ENCODE results near the gene BRD1.

Gene BRD1

GRCh38 chr22:49827853-49828598, at the start of gene BRD1:
TSS of gene BRD1 (minus strand) at chr22:49827873. CDS start at chr22:49824317, 3,556 bp downstream.
- peak; percentile 38 for DNase-seq (ENCODE audit: low read depth)

GRCh38 chr22:49873228-49873940, 45.7 kb upstream of the BRD1 start:
- DNase-seq (ENCODE audit: low read depth): no peak

- DNase-seq (ENCODE audit: low read depth): no peak
These were observed 44.7 kb upstream of the BRD1 start for GRCh38 chr22:49872347-49872746.

DNA sequence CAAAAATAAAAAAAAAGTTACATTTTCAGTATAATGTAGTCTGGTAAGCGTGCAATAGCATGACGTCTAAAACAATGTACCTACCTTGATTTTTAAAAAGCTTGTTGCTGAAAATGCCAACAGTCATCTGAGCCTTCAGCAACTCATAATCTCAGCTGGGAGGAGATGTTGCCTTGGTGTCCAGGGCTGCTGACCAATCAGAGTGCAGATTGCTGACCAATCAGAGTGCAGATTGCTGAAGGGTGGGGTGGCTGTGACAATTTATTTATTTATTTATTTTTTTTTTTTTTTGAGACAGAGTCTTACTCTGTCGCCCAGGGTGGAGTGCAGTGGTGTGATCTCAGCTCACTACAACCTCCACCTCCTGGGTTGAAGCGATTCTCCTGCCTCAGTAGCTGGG, 43.8 kb upstream of the BRD1 start:
- no peak for DNase-seq (ENCODE audit: low read depth)

DNA sequence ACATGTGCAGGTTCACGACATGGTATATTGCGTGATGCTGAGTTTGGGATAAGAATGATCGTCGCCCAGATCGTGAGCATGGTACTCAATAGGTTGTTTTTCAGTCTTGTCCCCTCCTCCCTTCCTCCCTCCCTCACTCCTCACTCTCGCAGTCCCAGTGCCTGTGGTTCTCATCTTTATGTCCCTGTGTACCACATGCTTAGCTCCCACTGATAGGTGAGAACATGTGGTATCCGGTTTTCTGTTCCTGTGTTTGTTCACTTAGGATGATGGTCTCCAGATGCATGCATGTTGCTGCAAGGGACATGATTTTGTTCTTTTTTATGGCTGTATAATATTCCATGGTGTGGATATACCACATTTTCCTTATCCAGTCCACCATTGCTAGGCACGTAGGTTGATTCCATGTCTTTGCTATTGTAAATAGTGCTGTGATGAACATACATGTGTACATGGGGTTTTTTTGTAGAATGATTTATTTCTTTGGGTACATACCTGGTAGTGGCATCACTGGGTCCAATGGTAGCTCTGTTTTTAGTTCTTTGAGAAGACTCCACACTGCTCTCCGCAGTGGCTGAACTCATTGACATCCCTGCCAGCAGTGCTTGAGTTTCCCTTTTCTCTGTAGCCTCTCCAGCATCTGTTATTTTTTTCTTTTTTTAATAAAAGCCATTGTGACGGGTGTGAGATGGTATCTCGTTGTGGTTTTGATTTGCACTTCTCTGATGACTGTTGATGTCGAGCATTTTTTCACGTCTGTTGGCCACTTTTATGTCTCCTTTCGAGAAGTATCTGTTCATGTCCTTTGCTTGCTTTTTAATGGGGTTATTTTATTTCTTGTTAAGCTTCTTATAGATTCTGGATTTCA, 42.4 kb upstream of the BRD1 start:
- DNase-seq (ENCODE audit: low read depth): no peak

GRCh38 chr22:49869086-49869830, 41.6 kb upstream of the BRD1 start:
- DNase-seq (ENCODE audit: low read depth): no peak

GRCh38 chr22:49867303-49868265, 39.9 kb upstream of the BRD1 start:
- no peak for DNase-seq (ENCODE audit: low read depth)

GRCh38 chr22:49866646-49867045, 39.0 kb upstream of the BRD1 start:
- no peak for DNase-seq (ENCODE audit: low read depth)

- no peak for DNase-seq (ENCODE audit: low read depth)
These were observed 38.5 kb upstream of the BRD1 start for GRCh38 chr22:49866134-49866533.

DNA sequence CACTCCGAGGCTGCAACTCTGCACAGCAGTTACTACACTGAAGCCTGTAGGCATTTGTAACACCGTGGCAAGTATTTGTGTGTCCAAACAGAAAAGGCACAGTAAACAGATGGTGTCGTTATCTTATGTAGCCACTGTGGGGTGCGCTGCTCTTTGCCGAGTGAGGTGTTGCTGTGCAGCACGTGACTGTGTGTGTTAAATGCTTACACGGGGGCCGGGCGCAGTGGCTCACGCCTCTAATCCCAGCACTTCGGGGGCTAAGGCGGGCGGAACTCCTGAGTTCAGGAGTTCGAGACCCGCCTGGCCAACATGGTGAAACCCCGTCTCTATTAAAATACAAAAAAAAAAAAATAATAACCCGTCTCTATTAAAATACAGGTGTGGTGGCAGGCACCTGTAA, 37.5 kb upstream of the BRD1 start:
- no peak for DNase-seq (ENCODE audit: low read depth)

DNA sequence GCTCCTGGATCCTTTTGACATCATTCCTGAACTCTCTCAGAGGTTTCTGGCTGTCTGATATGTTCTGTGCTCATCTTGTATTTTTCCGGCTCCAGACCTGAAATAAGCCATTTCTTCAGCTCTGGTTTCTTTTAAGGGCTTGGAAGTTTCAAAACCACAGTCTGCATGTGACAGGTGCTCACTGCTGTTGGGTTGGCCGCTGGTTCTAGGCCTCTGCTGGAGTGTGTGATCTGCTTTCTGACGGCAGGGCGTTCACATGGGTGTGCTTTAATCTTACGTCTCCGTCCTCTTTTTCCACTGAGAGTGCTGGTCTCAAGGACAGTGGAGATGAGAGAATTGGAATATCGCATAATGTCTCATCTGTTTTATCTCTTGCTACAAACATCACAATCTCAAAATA, 36.3 kb upstream of the BRD1 start:
- DNase-seq (ENCODE audit: low read depth): no peak

DNA sequence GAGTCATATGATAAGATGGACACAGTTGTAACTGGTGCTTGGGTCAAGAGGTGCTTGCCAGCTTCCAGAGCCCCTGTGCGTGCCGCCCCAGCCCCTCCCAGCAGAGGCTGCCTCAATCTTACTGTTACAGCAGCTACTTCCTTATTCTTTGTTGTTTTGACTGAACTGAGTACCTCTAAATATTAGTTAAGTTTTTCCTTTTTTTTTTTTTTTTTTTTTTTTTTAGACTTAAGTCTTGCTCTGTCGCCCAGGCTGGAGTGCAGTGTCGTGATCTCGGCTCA, 34.8 kb upstream of the BRD1 start:
- no peak for DNase-seq (ENCODE audit: low read depth)

DNA sequence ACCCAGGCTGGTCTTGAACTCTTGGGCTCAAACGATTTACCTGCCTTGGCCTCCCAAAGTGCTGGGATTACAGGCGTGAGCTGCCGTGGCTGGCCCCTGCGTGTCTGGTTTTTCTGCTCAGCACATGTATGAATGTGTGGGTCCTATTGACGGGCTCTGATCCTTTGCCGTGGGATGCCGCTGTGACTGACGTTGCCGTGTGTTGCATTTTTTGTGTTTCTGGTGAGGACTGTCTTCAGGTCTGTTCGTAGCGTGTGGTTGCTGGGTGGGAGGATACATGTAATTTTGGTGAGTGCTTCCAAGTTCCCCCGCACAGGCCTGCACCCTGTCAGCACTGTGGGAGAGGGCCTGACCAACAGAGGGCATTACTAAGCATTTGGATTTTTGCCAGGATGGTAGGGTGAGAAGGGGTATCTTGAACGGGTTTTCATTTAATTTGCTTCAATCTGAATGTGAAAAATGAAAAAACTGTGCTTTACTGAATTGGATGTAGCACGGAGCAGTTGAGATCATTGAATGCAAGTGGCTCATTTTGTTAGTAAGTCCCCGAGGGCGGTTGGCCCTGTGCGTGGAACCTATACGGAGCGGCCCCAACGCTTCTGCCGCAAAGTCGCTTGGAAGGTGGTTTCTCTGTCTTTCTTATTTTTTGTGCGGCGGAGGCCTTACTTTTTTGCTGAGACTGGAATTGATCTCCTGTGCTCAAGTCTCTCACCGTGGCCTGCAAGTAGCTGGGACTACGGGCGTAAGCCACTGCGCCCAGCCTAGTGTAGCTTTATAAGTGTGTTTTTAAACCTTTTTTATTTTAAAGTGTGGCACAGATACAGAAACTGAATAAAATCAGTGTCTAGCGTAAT, 34.2 kb upstream of the BRD1 start:
- DNase-seq (ENCODE audit: low read depth): no peak

DNA sequence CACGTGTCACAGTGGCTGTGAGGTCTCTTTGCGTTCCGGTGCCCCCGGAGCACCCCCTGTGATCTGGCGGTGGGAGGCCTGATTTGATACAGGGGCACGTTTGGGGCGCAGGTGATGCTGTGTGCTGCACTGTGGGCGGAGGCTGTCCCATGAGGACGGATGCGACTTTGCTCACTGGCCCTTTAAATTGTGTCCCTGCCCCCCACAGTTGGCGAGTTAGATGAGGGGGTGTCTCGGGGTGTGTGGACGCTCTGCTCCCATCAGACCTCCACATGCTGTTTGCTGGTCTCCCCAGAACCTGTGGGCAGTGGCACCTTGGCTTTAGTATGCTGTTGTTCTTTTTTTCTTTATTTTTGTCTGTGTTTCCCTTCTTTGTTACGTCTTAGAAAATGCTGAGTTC, 31.2 kb upstream of the BRD1 start:
- no peak for DNase-seq (ENCODE audit: low read depth)

- DNase-seq (ENCODE audit: low read depth): no peak
These were observed 29.3 kb upstream of the BRD1 start for GRCh38 chr22:49856766-49857618.

DNA sequence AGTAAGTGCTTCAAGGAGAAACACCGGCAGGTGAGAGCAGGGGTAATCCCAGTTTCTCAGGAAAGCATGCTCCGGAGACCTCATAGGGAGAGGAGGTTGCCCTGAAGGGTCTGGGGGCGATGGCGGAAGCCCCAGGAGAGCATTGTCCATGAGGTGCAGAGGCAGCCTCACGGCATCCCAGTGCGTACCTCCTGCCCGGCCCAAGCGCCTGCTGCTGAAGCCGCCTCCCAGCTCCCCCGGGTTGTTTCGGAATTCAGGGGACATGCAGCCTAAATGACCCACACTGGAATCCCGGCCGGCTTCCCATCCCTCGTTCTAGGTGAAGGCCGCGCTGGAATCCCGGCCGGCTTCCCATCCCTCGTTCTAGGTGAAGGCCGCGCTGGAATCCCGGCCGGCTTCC, 28.7 kb upstream of the BRD1 start:
- no peak for DNase-seq (ENCODE audit: low read depth)

DNA sequence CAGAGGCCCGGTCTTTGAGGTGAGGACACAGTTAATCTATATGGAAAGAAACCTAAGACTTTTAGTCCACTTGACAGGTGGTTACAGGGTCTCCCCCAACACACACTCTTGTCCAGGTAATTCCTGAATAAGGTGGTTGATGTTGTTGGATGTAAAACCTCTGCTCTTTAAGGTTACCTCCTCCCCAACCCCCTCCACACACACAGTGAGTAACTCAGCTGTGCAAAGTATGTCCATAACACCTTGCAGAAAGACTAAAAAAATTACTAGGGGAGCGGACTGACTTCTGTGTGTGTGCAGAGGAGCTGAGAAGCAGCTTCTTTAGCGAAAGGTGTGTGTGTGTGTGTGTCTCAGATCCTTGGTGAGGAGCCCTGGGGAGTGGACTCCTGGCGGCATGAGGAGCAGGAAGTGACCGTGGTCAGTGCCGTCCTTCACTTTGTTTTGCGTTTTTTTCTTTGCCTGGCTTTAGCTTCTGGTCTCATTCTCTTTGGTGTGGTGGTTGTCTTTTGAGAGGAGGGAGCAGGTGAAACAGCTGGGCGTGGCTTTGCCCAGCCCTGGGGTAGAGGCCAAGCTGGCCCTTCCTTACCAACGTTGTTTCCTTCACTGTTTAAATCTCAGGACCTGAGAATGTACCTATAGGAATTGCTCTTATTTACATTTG, 27.7 kb upstream of the BRD1 start:
- DNase-seq (ENCODE audit: low read depth): no peak

DNA sequence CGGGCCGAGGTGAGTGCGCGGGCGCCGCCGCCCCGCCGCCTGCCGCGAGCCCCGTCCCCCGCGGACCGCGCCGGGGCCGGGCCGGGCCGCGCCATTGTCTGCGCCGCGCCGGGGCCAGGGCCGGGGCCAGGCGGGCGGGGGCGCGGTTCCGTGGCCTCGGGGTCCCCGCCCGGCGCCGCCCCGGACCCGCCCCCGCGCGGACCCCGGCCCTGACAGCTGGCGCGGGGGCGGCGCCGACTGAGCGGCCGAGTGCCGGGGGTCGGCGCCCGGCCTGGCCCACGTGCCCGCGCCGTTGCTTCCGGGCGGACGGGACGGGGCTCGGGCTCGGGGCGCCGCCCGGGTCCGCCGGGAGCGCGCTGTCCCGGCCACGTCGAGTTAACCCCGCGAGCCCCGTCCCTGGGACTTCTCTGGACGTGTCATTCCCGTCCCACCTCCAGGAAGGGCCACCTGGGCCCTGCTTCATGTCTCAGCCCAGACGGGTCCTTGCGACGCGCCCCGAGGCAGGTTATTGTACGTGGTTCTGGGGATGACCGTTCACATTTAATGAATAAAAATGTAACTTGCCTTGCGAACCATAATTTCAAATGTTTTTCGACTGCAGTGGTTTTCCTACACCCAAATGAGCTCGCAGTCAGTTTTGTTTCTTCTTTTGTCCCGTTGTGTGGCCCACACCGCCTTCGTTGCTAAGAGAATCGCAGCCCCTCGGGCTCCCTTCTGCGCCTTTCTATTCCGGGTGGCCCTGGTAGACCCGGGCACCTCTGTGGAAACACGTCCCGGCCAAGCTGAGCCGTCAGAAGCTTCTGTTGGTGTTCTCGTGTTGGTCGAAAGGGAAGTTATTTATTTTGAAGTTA, 26.5 kb upstream of the BRD1 start:
- DNase-seq (ENCODE audit: low read depth): no peak
